SK-N-SH (cell line): ENCODE data around the gene KCNT1. TPM values are rescaled to one million over a fixed set of nuclear protein-coding genes. Genes with fewer than 3 reads are reported as not detected.

Experiments used
- CTCF ChIA-PET: fragments of 300-600, 350-600 bp; formaldehyde crosslinking; extraction: SDS; loops from one replicate; lab custom pipeline; 2021; lab: Yijun Ruan, JAX
- POLR2A ChIA-PET: fragments of 350-600 bp; sonication (Branson Sonifier 250); formaldehyde crosslinking; extraction: SDS; loops from one replicate; lab custom pipeline; 2020; ENCODE audit warnings: antibody characterized with exemption, inconsistent platforms; lab: Yijun Ruan, JAX
- DNase-seq: peaks from one replicate; pipeline ENCODE4 v3.0.0; 2012
- H2AFZ ChIP-seq: fragments of 200-600 bp; sonication (generic); 2 replicates; pipeline ENCODE4 v1.8.1; 2016; ENCODE audit warnings: antibody characterized with exemption, mild to moderate bottlenecking, low read depth
- H3F3A ChIP-seq: fragments of 200-600 bp; sonication (generic); replicated peaks from 2 replicates; pipeline ENCODE3; 2016; ENCODE audit warnings: antibody characterized with exemption, mild to moderate bottlenecking; ENCODE audit not compliant: insufficient read depth
- H3K27ac ChIP-seq, 2 experiments: fragments of 200-500 bp in 1 of 2; fragments of 200-600 bp in 1 of 2; sonication (Bioruptor generic) in 1 of 2; sonication (generic), shearing (Covaris generic) in 1 of 2; 2 replicates each; pipeline versions ENCODE4 v1.5.1 to v1.6.1; 2014 to 2016; ENCODE audit warnings: low read depth in 2 of 2, inconsistent platforms in 1 of 2, low read length in 1 of 2, mild to moderate bottlenecking in 1 of 2, mixed read lengths in 1 of 2
- H3K27me3 ChIP-seq: fragments of 200-600 bp; sonication (generic), shearing (Covaris generic); 2 replicates; pipeline ENCODE4 v1.6.1; 2016; ENCODE audit warnings: mixed run types; ENCODE audit not compliant: insufficient read depth
- H3K36me3 ChIP-seq, 2 experiments: fragments of 200-500 bp in 1 of 2; fragments of 200-600 bp in 1 of 2; sonication (Bioruptor generic) in 1 of 2; sonication (generic) in 1 of 2; replicated peaks in 1 of 2; 2 replicates each; pipeline versions ENCODE3 to v1.5.1; 2014 to 2016; ENCODE audit warnings: low read length in 1 of 2, mild to moderate bottlenecking in 1 of 2; ENCODE audit not compliant: insufficient read depth in 2 of 2, control insufficient read depth in 1 of 2
- H3K4me1 ChIP-seq, 2 experiments: fragments of 200-500 bp in 1 of 2; fragments of 200-600 bp in 1 of 2; sonication (Bioruptor generic) in 1 of 2; sonication (generic), shearing (Covaris generic) in 1 of 2; 2 replicates each; pipeline versions ENCODE4 v1.5.1 to v1.6.1; 2014 to 2016; ENCODE audit warnings: low read depth in 1 of 2, low read length in 1 of 2, mixed run types in 1 of 2; ENCODE audit not compliant: insufficient read depth in 2 of 2, control insufficient read depth in 1 of 2
- H3K4me2 ChIP-seq: fragments of 200-600 bp; sonication (generic), shearing (Covaris generic); 2 replicates; pipeline ENCODE4 v1.6.1; 2017; ENCODE audit warnings: mixed run types
- H3K4me3 ChIP-seq, 2 experiments: fragments of 200-500 bp in 1 of 2; fragments of 200-600 bp in 1 of 2; sonication (Bioruptor generic) in 1 of 2; sonication (generic), shearing (Covaris generic) in 1 of 2; 2 replicates each; pipeline versions ENCODE4 v1.5.1 to v1.8.1; 2014 to 2016; ENCODE audit warnings: low read depth in 2 of 2, inconsistent platforms in 1 of 2, low read length in 1 of 2, mild to moderate bottlenecking in 1 of 2, mixed read lengths in 1 of 2, moderate library complexity in 1 of 2
- H3K79me2 ChIP-seq: fragments of 200-600 bp; sonication (generic); 2 replicates; pipeline ENCODE4 v1.8.1; 2017; ENCODE audit warnings: mild to moderate bottlenecking; ENCODE audit not compliant: insufficient read depth
- H3K9ac ChIP-seq: fragments of 200-600 bp; sonication (generic); 2 replicates; pipeline ENCODE4 v1.6.1; 2017; ENCODE audit warnings: mixed run types
- H3K9me2 ChIP-seq: fragments of 200-600 bp; sonication (generic); 2 replicates; pipeline ENCODE4 v1.6.1; 2017; ENCODE audit warnings: mixed run types
- H3K9me3 ChIP-seq: fragments of 200-600 bp; sonication (generic); 2 replicates; pipeline ENCODE4 v1.6.1; 2017; ENCODE audit warnings: mixed run types, mild to moderate bottlenecking, moderate library complexity
- H4K20me1 ChIP-seq: fragments of 200-600 bp; sonication (generic); 2 replicates; pipeline ENCODE4 v1.6.1; 2017; ENCODE audit warnings: mild to moderate bottlenecking, mixed run types; ENCODE audit not compliant: insufficient read depth
- CHD2 ChIP-seq: fragments of 150-350 bp; IDR thresholded peaks from 2 replicates; pipeline ENCODE4 v1.6.1; 2018; ENCODE audit warnings: low read length; ENCODE audit not compliant: partially characterized antibody
- ELF1 ChIP-seq: IDR thresholded peaks from 2 replicates; pipeline ENCODE4 v1.4.0; 2012
- EP300 ChIP-seq, 2 experiments: IDR thresholded peaks; 2 replicates each; pipeline versions ENCODE4 v1.4.0 to v1.6.1; 2012; ENCODE audit warnings: borderline replicate concordance in 1 of 2, low read depth in 1 of 2, low read length in 1 of 2
- FOXJ3 ChIP-seq: sonication (generic); formaldehyde crosslinking; IDR thresholded peaks from 2 replicates; pipeline ENCODE4 v1.5.1; 2020; ENCODE audit warnings: mild to moderate bottlenecking, missing genetic modification reagents
- GABPA ChIP-seq: IDR thresholded peaks from 2 replicates; pipeline ENCODE4 v1.4.0; 2012; ENCODE audit warnings: low read depth, mild to moderate bottlenecking
- GATA2 ChIP-seq: sonication (generic); formaldehyde crosslinking; IDR thresholded peaks from 2 replicates; pipeline ENCODE4 v1.5.0; 2020; ENCODE audit warnings: mild to moderate bottlenecking, missing genetic modification reagents
- NRF1 ChIP-seq: IDR thresholded peaks from 2 replicates; pipeline ENCODE4 v1.6.1; 2012; ENCODE audit warnings: low read depth, mild to moderate bottlenecking, low read length
- RAD21 ChIP-seq: IDR thresholded peaks from 2 replicates; pipeline ENCODE4 v1.6.1; 2012; ENCODE audit warnings: mild to moderate bottlenecking, low read length
- RCOR1 ChIP-seq: fragments of 150-350 bp; IDR thresholded peaks from 2 replicates; pipeline ENCODE4 v1.6.1; 2017; ENCODE audit warnings: antibody characterized with exemption, low read length
- REST ChIP-seq: IDR thresholded peaks from 2 replicates; pipeline ENCODE4 v1.6.1; 2012; ENCODE audit warnings: mild to moderate bottlenecking, low read depth, low read length, moderate library complexity
- RFX5 ChIP-seq: IDR thresholded peaks from 2 replicates; pipeline ENCODE4 v1.6.1; 2012; ENCODE audit warnings: mild to moderate bottlenecking, improper control_type of control experiment, low read length
- TAF1 ChIP-seq: IDR thresholded peaks from 2 replicates; pipeline ENCODE4 v1.6.1; 2012; ENCODE audit warnings: low read depth, mild to moderate bottlenecking, low read length, moderate library complexity, borderline replicate concordance
- TCF12 ChIP-seq: IDR thresholded peaks from 2 replicates; pipeline ENCODE4 v1.4.0; 2012
- YY1 ChIP-seq: IDR thresholded peaks from 2 replicates; pipeline ENCODE4 v1.4.0; 2012; ENCODE audit warnings: low read depth, mild to moderate bottlenecking
- WGBS: methylation state at CpG from one replicate; pipeline ENCODE4 v1.1.6; 2017; ENCODE audit warnings: low lambda C conversion rate; 5-methylcytosine and 5-hydroxymethylcytosine counted together
- polyA plus RNA-seq, 3 experiments: library from polyadenylated mRNA; depleted of rRNA; stranded (reverse); fragments of >200 nt; gene quantifications; 2 replicates each; pipeline ENCODE4 v1.2.3, GENCODE V29; 2012
- TF ChIP-seq, protein P1 (sequence below): IDR thresholded peaks from 2 replicates; pipeline ENCODE4 v1.4.0; 2012; ENCODE audit warnings: low read depth, borderline replicate concordance
- TF ChIP-seq, protein P2 (sequence below): IDR thresholded peaks from 2 replicates; pipeline ENCODE4 v1.4.0; 2012; ENCODE audit warnings: low read depth, borderline replicate concordance

KCNT1 gene
- polyA plus RNA-seq, 1 of the 3 experiments (the other 2 are of a cell fraction): 0.08 TPM

- Histone ChIP-seq H3K27me3 (no peaks in the 10 kb centered on the region), H3K27ac (no peak overlapping the region), H3K79me2 (no peaks in the 10 kb centered on the region), H4K20me1 (no peaks in the 10 kb centered on the region), H3K36me3 (no peaks in the 10 kb centered on the region), H3K4me2 (no peak overlapping the region), H3K9me3 (no peaks in the 10 kb centered on the region), H3F3A (no peaks in the 10 kb centered on the region), H3K4me3 (no peak overlapping the region)
- ChIA-PET CTCF (no interaction called here), POLR2A (no interaction called here)
- WGBS: 42% methylated on average over 10 of the region's 22 CpGs
- no peak for DNase-seq
- TF ChIP-seq RFX5 (no peak), FOXJ3 (CRISPR knock-in tag) (no peak), EP300 (IDR thresholded peaks at IDR 0.05; ENCODE audit: borderline replicate concordance in 1 of 2, low read depth in 1 of 2, low read length in 1 of 2) (no peak), YY1 (no peak), GABPA (no peak), ELF1 (no peak), REST (no peak)
- TF ChIP-seq, protein P1, sequence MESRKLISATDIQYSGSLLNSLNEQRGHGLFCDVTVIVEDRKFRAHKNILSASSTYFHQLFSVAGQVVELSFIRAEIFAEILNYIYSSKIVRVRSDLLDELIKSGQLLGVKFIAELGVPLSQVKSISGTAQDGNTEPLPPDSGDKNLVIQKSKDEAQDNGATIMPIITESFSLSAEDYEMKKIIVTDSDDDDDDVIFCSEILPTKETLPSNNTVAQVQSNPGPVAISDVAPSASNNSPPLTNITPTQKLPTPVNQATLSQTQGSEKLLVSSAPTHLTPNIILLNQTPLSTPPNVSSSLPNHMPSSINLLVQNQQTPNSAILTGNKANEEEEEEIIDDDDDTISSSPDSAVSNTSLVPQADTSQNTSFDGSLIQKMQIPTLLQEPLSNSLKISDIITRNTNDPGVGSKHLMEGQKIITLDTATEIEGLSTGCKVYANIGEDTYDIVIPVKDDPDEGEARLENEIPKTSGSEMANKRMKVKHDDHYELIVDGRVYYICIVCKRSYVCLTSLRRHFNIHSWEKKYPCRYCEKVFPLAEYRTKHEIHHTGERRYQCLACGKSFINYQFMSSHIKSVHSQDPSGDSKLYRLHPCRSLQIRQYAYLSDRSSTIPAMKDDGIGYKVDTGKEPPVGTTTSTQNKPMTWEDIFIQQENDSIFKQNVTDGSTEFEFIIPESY: no peak
- TF ChIP-seq, all 33 proteins: peak for 0
- no peaks in the 10 kb centered on the region for H3K4me1 ChIP-seq
- H3K9ac ChIP-seq: no peak overlapping the region
- H2AFZ ChIP-seq: no peak overlapping the region
- no peaks in the 10 kb centered on the region for H3K9me2 ChIP-seq
Measured at GRCh38 chr9:135677641-135678168, 24.3 kb upstream of the KCNT1 start.

- Histone ChIP-seq H3K27me3 (no peaks in the 10 kb centered on the region), H3K79me2 (no peaks in the 10 kb centered on the region), H3K36me3 (no peaks in the 10 kb centered on the region), H3K9me3 (no peaks in the 10 kb centered on the region), H3K27ac (no peak overlapping the region), H4K20me1 (no peaks in the 10 kb centered on the region), H2AFZ (no peak overlapping the region), H3K4me2 (no peak overlapping the region), H3K9ac (no peak overlapping the region), H3K4me1 (no peaks in the 10 kb centered on the region), H3K9me2 (no peaks in the 10 kb centered on the region), H3F3A (no peaks in the 10 kb centered on the region), H3K4me3 (no peak overlapping the region)
- CTCF ChIA-PET: no interaction called here
- TF ChIP-seq RAD21 (no peak), NRF1 (no peak), ELF1 (no peak), CHD2 (no peak), YY1 (no peak), TAF1 (no peak), TCF12 (no peak), GATA2 (no peak), RCOR1 (no peak), RFX5 (no peak)
- TF ChIP-seq, protein P2, sequence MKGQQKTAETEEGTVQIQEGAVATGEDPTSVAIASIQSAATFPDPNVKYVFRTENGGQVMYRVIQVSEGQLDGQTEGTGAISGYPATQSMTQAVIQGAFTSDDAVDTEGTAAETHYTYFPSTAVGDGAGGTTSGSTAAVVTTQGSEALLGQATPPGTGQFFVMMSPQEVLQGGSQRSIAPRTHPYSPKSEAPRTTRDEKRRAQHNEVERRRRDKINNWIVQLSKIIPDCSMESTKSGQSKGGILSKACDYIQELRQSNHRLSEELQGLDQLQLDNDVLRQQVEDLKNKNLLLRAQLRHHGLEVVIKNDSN: no peak
- POLR2A ChIA-PET: no interaction called here
- WGBS: 72% methylated on average over 15 of the region's 20 CpGs
- DNase-seq: no peak
Measured at GRCh38 chr9:135678236-135679017, 23.6 kb upstream of the KCNT1 start.
